ENCODE measurements around the gene AQP7. TPM values are rescaled to one million over a fixed set of nuclear protein-coding genes. Genes with fewer than 3 reads are reported as not detected.
"Not testable (repeated sequence)": the region's sequence is repeated elsewhere in the genome, so short reads cannot be mapped to it uniquely, and the experiment has no call there.

The AQP7 gene
- total RNA-seq, 1 donor from 2014 or later, result 1.7 TPM

- no peak for DNase-seq (ENCODE audit: low spot score in 2 of 2, unreplicated experiment in 2 of 2)
- Mint-ChIP-seq H3K4me3 (no peak overlapping the region), H3K27ac (no peak overlapping the region), H3K27me3 (ENCODE audit: low read depth) (no peaks in the 10 kb centered on the region), H3K9me3 (no peaks in the 10 kb centered on the region), H3K36me3 (peaks cover 13% of the 10 kb centered on the region), H3K4me1 (peaks cover 20% of the 10 kb centered on the region)
- no peak for TF ChIP-seq CTCF (IDR thresholded peaks at IDR 0.05; ENCODE audit: unreplicated experiment)
Measured at GRCh38 chr9:33372900-33373299, 29.5 kb downstream of the AQP7 start.

GRCh38 chr9:33366979-33367480, 35.3 kb downstream of the AQP7 start:
- Mint-ChIP-seq H3K27me3 (ENCODE audit: low read depth) (no peaks in the 10 kb centered on the region), H3K9me3 (no peaks in the 10 kb centered on the region), H3K27ac (no peak overlapping the region), H3K36me3 (peaks cover 27% of the 10 kb centered on the region), H3K4me1 (no peaks in the 10 kb centered on the region), H3K4me3 (no peak overlapping the region)
- DNase-seq (ENCODE audit: low spot score in 2 of 2, unreplicated experiment in 2 of 2), result no peak
- TF ChIP-seq CTCF (IDR thresholded peaks at IDR 0.05; ENCODE audit: unreplicated experiment), result no peak

GRCh38 chr9:33364814-33365213, 37.6 kb downstream of the AQP7 start:
- H3K4me3 Mint-ChIP-seq; H3K9me3 Mint-ChIP-seq; H3K27ac Mint-ChIP-seq; H3K4me1 Mint-ChIP-seq; DNase-seq (ENCODE audit: low spot score in 2 of 2, unreplicated experiment in 2 of 2); H3K27me3 Mint-ChIP-seq (ENCODE audit: low read depth): not testable (repeated sequence)
- H3K36me3 Mint-ChIP-seq, result peaks cover 22% of the 10 kb centered on the region

GRCh38 chr9:33364127-33364526, 38.2 kb downstream of the AQP7 start:
- DNase-seq (ENCODE audit: low spot score in 2 of 2, unreplicated experiment in 2 of 2), result no peak
- Mint-ChIP-seq H3K9me3 (no peaks in the 10 kb centered on the region), H3K4me3 (no peak overlapping the region), H3K27me3 (ENCODE audit: low read depth) (no peaks in the 10 kb centered on the region), H3K36me3 (peaks cover 18% of the 10 kb centered on the region), H3K4me1 (no peaks in the 10 kb centered on the region), H3K27ac (no peak overlapping the region)
- TF ChIP-seq CTCF (IDR thresholded peaks at IDR 0.05; ENCODE audit: unreplicated experiment), result no peak

GRCh38 chr9:33358641-33359040, 43.7 kb downstream of the AQP7 start:
- H3K36me3 Mint-ChIP-seq, result peaks cover 16% of the 10 kb centered on the region
- not testable (repeated sequence) for H3K27me3 Mint-ChIP-seq (ENCODE audit: low read depth); H3K27ac Mint-ChIP-seq; DNase-seq (ENCODE audit: low spot score in 2 of 2, unreplicated experiment in 2 of 2); H3K4me1 Mint-ChIP-seq; H3K4me3 Mint-ChIP-seq; H3K9me3 Mint-ChIP-seq

- no peaks in the 10 kb centered on the region for H3K9me3 Mint-ChIP-seq
- H3K27ac Mint-ChIP-seq, result no peak overlapping the region
- TF ChIP-seq CTCF (IDR thresholded peaks at IDR 0.05; ENCODE audit: unreplicated experiment), result no peak
- H3K4me3 Mint-ChIP-seq, result no peak overlapping the region
- DNase-seq (ENCODE audit: low spot score in 2 of 2, unreplicated experiment in 2 of 2), result no peak
- no peaks in the 10 kb centered on the region for H3K27me3 Mint-ChIP-seq (ENCODE audit: low read depth)
- H3K36me3 Mint-ChIP-seq, result peaks cover 18% of the 10 kb centered on the region
- peaks cover 10% of the 10 kb centered on the region for H3K4me1 Mint-ChIP-seq
Measured at GRCh38 chr9:33355933-33356332, 46.4 kb downstream of the AQP7 start.

GRCh38 chr9:33354651-33355211, 47.6 kb downstream of the AQP7 start:
- Mint-ChIP-seq H3K4me3 (no peak overlapping the region), H3K36me3 (peaks cover 18% of the 10 kb centered on the region), H3K4me1 (peaks cover 10% of the 10 kb centered on the region), H3K9me3 (no peaks in the 10 kb centered on the region), H3K27ac (peak overlapping the region; percentile 31), H3K27me3 (ENCODE audit: low read depth) (no peaks in the 10 kb centered on the region)
- no peak for DNase-seq (ENCODE audit: low spot score in 2 of 2, unreplicated experiment in 2 of 2)
- no peak for TF ChIP-seq CTCF (IDR thresholded peaks at IDR 0.05; ENCODE audit: unreplicated experiment)

All from mesothelial cell of epicardium (in vitro differentiated cells).